Hepatocyte (in vitro differentiated cells): ENCODE data around the gene MBNL1.

Experiments
- CTCF ChIP-seq: fragments of 200-600 bp; sonication (generic); IDR thresholded peaks from 2 replicates; pipeline ENCODE4 v1.5.1; 2016; ENCODE audit warnings: antibody characterized with exemption, mild to moderate bottlenecking; ENCODE audit not compliant: poor library complexity
- EZH2 ChIP-seq: fragments of 200-600 bp; sonication (generic); IDR thresholded peaks from 2 replicates; pipeline ENCODE4 v1.6.1; 2016; ENCODE audit warnings: antibody characterized with exemption, mild to moderate bottlenecking, borderline replicate concordance
- EZH2phosphoT487 ChIP-seq: fragments of 200-600 bp; sonication (generic); IDR thresholded peaks from one replicate; pipeline ENCODE4 v1.6.1; 2018; ENCODE audit warnings: antibody characterized with exemption, mild to moderate bottlenecking, low read depth, moderate library complexity; ENCODE audit not compliant: unreplicated experiment, severe bottlenecking

GRCh38 chr3:152227027-152227426 lies 41.7 kb upstream of the MBNL1 start:
- TF ChIP-seq CTCF = no peak
- TF ChIP-seq EZH2 = no peak
- TF ChIP-seq EZH2phosphoT487 = no peak
